H1 (cell line): ENCODE data around the gene BTN2A1. TPM values are rescaled to one million over a fixed set of nuclear protein-coding genes. Genes with fewer than 3 reads are reported as not detected.
A peak's percentile ranks its signal among the peaks of the same experiment; 100 is the strongest.

ENCODE experiments used
- CTCF ChIA-PET: fragments of 300-600 bp; sonication (Branson Sonifier 250); formaldehyde crosslinking; loops from one replicate; lab custom pipeline; 2021; ENCODE audit not compliant: partially characterized antibody; lab: Charles Lee
- POLR2A ChIA-PET: fragments of 300-600 bp; sonication (Branson Sonifier 250); formaldehyde crosslinking; loops from one replicate; lab custom pipeline; 2021; ENCODE audit warnings: inconsistent platforms; ENCODE audit not compliant: partially characterized antibody; lab: Charles Lee
- DNase-seq, 2 experiments: peaks; one replicate each; pipeline versions ENCODE4 v3.0.0 to v3.0.0-alpha.2; 2010 to 2022; ENCODE audit warnings: low spot score in 2 of 2, low read depth in 1 of 2, mixed read lengths in 1 of 2
- FAIRE-seq: peaks from 2 replicates; lab custom pipeline; 2011; peaks lifted over from hg19 to GRCh38; lab: Jason Lieb, UNC
- H2AFZ ChIP-seq: 2 replicates; pipeline ENCODE4 v1.8.1; 2012; ENCODE audit warnings: low read length, inconsistent platforms
- H2AK5ac ChIP-seq: 2 replicates; pipeline ENCODE4 v1.6.1; 2013; ENCODE audit warnings: low read depth, low read length
- H2BK120ac ChIP-seq: replicated peaks from 2 replicates; pipeline ENCODE3; 2013; ENCODE audit warnings: low read depth, low read length, inconsistent platforms
- H2BK12ac ChIP-seq: 2 replicates; pipeline ENCODE4 v1.6.1; 2013; ENCODE audit warnings: low read depth, low read length
- H2BK15ac ChIP-seq: 2 replicates; pipeline ENCODE4 v1.6.1; 2013; ENCODE audit warnings: low read length
- H2BK20ac ChIP-seq: 2 replicates; pipeline ENCODE4 v1.6.1; 2013; ENCODE audit warnings: low read length
- H2BK5ac ChIP-seq: 2 replicates; pipeline ENCODE4 v1.6.1; 2013; ENCODE audit warnings: low read depth, low read length
- H3K14ac ChIP-seq: 2 replicates; pipeline ENCODE4 v1.6.1; 2013; ENCODE audit warnings: inconsistent platforms; ENCODE audit not compliant: insufficient read length
- H3K18ac ChIP-seq: 2 replicates; pipeline ENCODE4 v1.6.1; 2013; ENCODE audit warnings: low read length; ENCODE audit errors: extremely low read depth
- H3K23ac ChIP-seq: 2 replicates; pipeline ENCODE4 v1.6.1; 2013; ENCODE audit warnings: inconsistent platforms; ENCODE audit not compliant: insufficient read length
- H3K23me2 ChIP-seq: 2 replicates; pipeline ENCODE4 v1.6.1; 2013; ENCODE audit warnings: low read depth, low read length
- H3K27ac ChIP-seq: 2 replicates; pipeline ENCODE4 v1.6.1; 2011; ENCODE audit warnings: low read depth, low read length, inconsistent platforms
- H3K27me3 ChIP-seq, 4 experiments: replicated peaks in 1 of 4; 1 replicate in 1 of 4; 2 replicates in 3 of 4; pipeline versions ENCODE4 v1.6.1 to v1.8.1; 2011 to 2013; ENCODE audit warnings: low read length in 3 of 4, mild to moderate bottlenecking in 3 of 4, inconsistent platforms in 2 of 4, mixed read lengths in 2 of 4, moderate library complexity in 1 of 4; ENCODE audit not compliant: control insufficient read depth in 3 of 4, insufficient read depth in 3 of 4; ENCODE audit errors: extremely low read depth in 1 of 4
- H3K36me3 ChIP-seq, 4 experiments: 2 replicates each; pipeline versions ENCODE4 v1.6.1 to v1.8.1; 2011 to 2013; ENCODE audit warnings: mild to moderate bottlenecking in 4 of 4, low read length in 3 of 4, moderate library complexity in 2 of 4, control low read depth in 1 of 4, inconsistent platforms in 1 of 4; ENCODE audit not compliant: insufficient read depth in 4 of 4, control insufficient read depth in 2 of 4
- H3K4ac ChIP-seq: replicated peaks from 2 replicates; pipeline ENCODE3; 2013; ENCODE audit warnings: low read length, low read depth, mixed read lengths, inconsistent platforms; ENCODE audit not compliant: insufficient read length
- H3K4me1 ChIP-seq, 4 experiments: replicated peaks in 1 of 4; 1 replicate in 1 of 4; 2 replicates in 3 of 4; pipeline versions ENCODE4 v1.6.1 to v1.8.1; 2011 to 2013; ENCODE audit warnings: low read length in 3 of 4, inconsistent platforms in 2 of 4, mixed read lengths in 1 of 4; ENCODE audit not compliant: insufficient read depth in 4 of 4, control insufficient read depth in 3 of 4
- H3K4me2 ChIP-seq, 2 experiments: 2 replicates each; pipeline versions ENCODE4 v1.6.1 to v1.8.1; 2011 to 2013; ENCODE audit warnings: low read depth in 2 of 2, low read length in 2 of 2, control low read depth in 1 of 2, inconsistent platforms in 1 of 2, mild to moderate bottlenecking in 1 of 2; ENCODE audit not compliant: insufficient read depth in 1 of 2
- H3K4me3 ChIP-seq, 4 experiments: fragments of 200-600, 300-600 bp in 1 of 4; sonication (generic), shearing (Covaris generic), sonication (Bioruptor Twin) in 1 of 4; 2 replicates each; pipeline versions ENCODE4 v1.5.1 to v1.8.1; 2011 to 2016; ENCODE audit warnings: low read length in 4 of 4, low read depth in 3 of 4, control low read depth in 2 of 4, inconsistent platforms in 2 of 4, mild to moderate bottlenecking in 2 of 4, mixed read lengths in 1 of 4, moderate library complexity in 1 of 4; ENCODE audit not compliant: insufficient read depth in 2 of 4; ENCODE audit errors: extremely low read depth in 1 of 4
- H3K56ac ChIP-seq: replicated peaks from 2 replicates; pipeline ENCODE3; 2013; ENCODE audit warnings: low read depth, mild to moderate bottlenecking, mixed read lengths, low read length, inconsistent platforms; ENCODE audit not compliant: insufficient read length
- H3K79me1 ChIP-seq: 2 replicates; pipeline ENCODE4 v1.6.1; 2013; ENCODE audit warnings: low read depth, low read length, control low read depth
- H3K79me2 ChIP-seq, 2 experiments: 2 replicates each; pipeline versions ENCODE4 v1.6.1 to v1.8.1; 2012 to 2013; ENCODE audit warnings: low read length in 2 of 2, mild to moderate bottlenecking in 2 of 2, inconsistent platforms in 1 of 2; ENCODE audit not compliant: insufficient read depth in 2 of 2, control insufficient read depth in 1 of 2
- H3K9ac ChIP-seq, 4 experiments: replicated peaks in 1 of 4; 1 replicate in 1 of 4; 2 replicates in 3 of 4; pipeline versions ENCODE4 v1.6.1 to v1.8.1; 2011 to 2013; ENCODE audit warnings: low read depth in 3 of 4, low read length in 3 of 4, control low read depth in 2 of 4, mild to moderate bottlenecking in 2 of 4, moderate library complexity in 2 of 4, inconsistent platforms in 1 of 4; ENCODE audit errors: extremely low read depth in 1 of 4
- H3K9me3 ChIP-seq, 2 experiments: 2 replicates each; pipeline versions ENCODE4 v1.6.1 to v1.8.1; 2012 to 2013; ENCODE audit warnings: mild to moderate bottlenecking in 2 of 2, moderate library complexity in 2 of 2, control low read depth in 1 of 2, inconsistent platforms in 1 of 2, low read depth in 1 of 2, low read length in 1 of 2, mixed read lengths in 1 of 2; ENCODE audit not compliant: insufficient read depth in 2 of 2
- H4K20me1 ChIP-seq, 2 experiments: replicated peaks in 1 of 2; 2 replicates each; pipeline versions ENCODE3 to v1.8.1; 2011 to 2013; ENCODE audit warnings: inconsistent platforms in 2 of 2, low read length in 2 of 2, mild to moderate bottlenecking in 1 of 2; ENCODE audit not compliant: insufficient read depth in 2 of 2, control insufficient read depth in 1 of 2
- H4K5ac ChIP-seq: 2 replicates; pipeline ENCODE4 v1.6.1; 2013; ENCODE audit warnings: low read length, low read depth, mixed read lengths, inconsistent platforms; ENCODE audit not compliant: insufficient read length
- H4K8ac ChIP-seq: 2 replicates; pipeline ENCODE4 v1.8.0; 2013; ENCODE audit warnings: mild to moderate bottlenecking, moderate library complexity, low read length, inconsistent platforms; ENCODE audit not compliant: insufficient read depth; ENCODE audit errors: extremely low read depth
- H4K91ac ChIP-seq: replicated peaks from 2 replicates; pipeline ENCODE3; 2013; ENCODE audit warnings: low read length, mixed read lengths, inconsistent platforms; ENCODE audit not compliant: insufficient read length
- MAFK ChIP-seq: IDR thresholded peaks from 2 replicates; pipeline ENCODE4 v1.6.1; 2012; ENCODE audit warnings: low read depth, mild to moderate bottlenecking, improper control_type of control experiment, low read length
- SIRT6 ChIP-seq: IDR thresholded peaks from one replicate; pipeline ENCODE4 v1.7.1; 2012; ENCODE audit warnings: low read length, inconsistent platforms
- WGBS, 2 experiments: shearing (Covaris generic) in 1 of 2; methylation state at CpG; one replicate each; pipeline versions ENCODE4 v1.1.6 to v1.1.7; 2013 to 2015; ENCODE audit warnings: low lambda C conversion rate in 2 of 2, mixed read lengths in 2 of 2, inconsistent platforms in 1 of 2, low coverage in 1 of 2, missing lambda C conversion rate in 1 of 2; ENCODE audit not compliant: insufficient replicate concordance in 2 of 2, insufficient coverage in 1 of 2, insufficient read length in 1 of 2; ENCODE audit errors: extremely low coverage in 1 of 2, missing lambda C conversion rate in 1 of 2; 5-methylcytosine and 5-hydroxymethylcytosine counted together
- polyA plus RNA-seq, 7 experiments: library from polyadenylated mRNA; depleted of rRNA in 3 of 7; stranded (reverse) in 5 of 7; unstranded in 2 of 7; fragments of >200 nt in 5 of 7; fragments of 200-250 nt in 2 of 7; gene quantifications; 1 replicate in 5 of 7; 2 replicates in 1 of 7; 4 replicates in 1 of 7; pipeline versions ENCODE4 v1.2.1 to v1.2.3, GENCODE V29; 2011 to 2013; ENCODE audit warnings: missing spikeins in 2 of 7, mixed read lengths in 2 of 7
- total RNA-seq: library from RNA; stranded (reverse); fragmentation: NEBNext Ultra II Directional; extraction: Animal tissue kit (Norgen Biotek cat#: 25700); gene quantifications from 2 replicates; pipeline ENCODE4 v1.2.1, GENCODE V29; 2021

The BTN2A1 gene
- total and polyA plus RNA-seq, 2 of the 8 experiments (the other 6 are each of a cell fraction or from before 2014, with no cell fraction given): 8.7 to 11.0 TPM

GRCh38 chr6:26427451-26427809, 30.3 kb upstream of the BTN2A1 start:
- H3K27me3 ChIP-seq: no peaks in the 10 kb centered on the region

More at GRCh38 chr6:26427451-26427809, 30.3 kb upstream of the BTN2A1 start:
- no peaks in the 10 kb centered on the region; a peak in 1 of 4 replicates for H3K9me3 ChIP-seq
- 97% methylated on average over 3 of the region's 3 CpGs; no CpG with 5 or more reads in 1 of the 2 experiments for WGBS, 2 experiments
- no peak for TF ChIP-seq SIRT6
- peak; percentile 88 for TF ChIP-seq MAFK
- TF ChIP-seq, all 59 proteins: peak for 1
- Histone ChIP-seq H3K4me2 (no peak overlapping the region), H2BK120ac (no peak overlapping the region), H4K20me1 (no peaks in the 10 kb centered on the region), H2BK5ac (no peak overlapping the region), H4K8ac (no peak overlapping the region), H3K56ac (no peak overlapping the region), H3K14ac (no peak overlapping the region), H2BK20ac (no peak overlapping the region), H3K79me2 (no peaks in the 10 kb centered on the region), H3K27ac (no peak overlapping the region), H4K5ac (no peak overlapping the region), H3K4me1 (no peaks in the 10 kb centered on the region), H2AK5ac (no peak overlapping the region), H2BK15ac (no peak overlapping the region), H3K79me1 (no peaks in the 10 kb centered on the region), H4K91ac (no peak overlapping the region), H3K23ac (no peak overlapping the region), H3K4ac (no peak overlapping the region), H2AFZ (no peak overlapping the region), H3K4me3 (no peak overlapping the region), H3K9ac (no peak overlapping the region; a peak in 1 of 7 replicates), H3K23me2 (no peaks in the 10 kb centered on the region), H3K18ac (no peak overlapping the region), H3K36me3 (peaks cover 0 to 20% (median 6%) of the 10 kb centered on the region in 4 experiments; a peak in 6 of 8 replicates), H2BK12ac (no peak overlapping the region)
- POLR2A ChIA-PET: no interaction called here
- CTCF ChIA-PET: interaction anchor here (0.8 kb wide), 1 partner anchor 168 kb away, joined by 3 read pairs; no protein-coding TSS in a partner anchor
- DNase-seq: no peak
- no peak for FAIRE-seq
